ENCODE results near the gene CDKL4.
"Not testable (repeated sequence)": the region's sequence is repeated elsewhere in the genome, so short reads cannot be mapped to it uniquely, and the experiment has no call there.

CDKL4 gene

GRCh38 chr2:39176997-39177396 lies 66.8 kb downstream of the CDKL4 start:
- DNase-seq, result no peak

DNA sequence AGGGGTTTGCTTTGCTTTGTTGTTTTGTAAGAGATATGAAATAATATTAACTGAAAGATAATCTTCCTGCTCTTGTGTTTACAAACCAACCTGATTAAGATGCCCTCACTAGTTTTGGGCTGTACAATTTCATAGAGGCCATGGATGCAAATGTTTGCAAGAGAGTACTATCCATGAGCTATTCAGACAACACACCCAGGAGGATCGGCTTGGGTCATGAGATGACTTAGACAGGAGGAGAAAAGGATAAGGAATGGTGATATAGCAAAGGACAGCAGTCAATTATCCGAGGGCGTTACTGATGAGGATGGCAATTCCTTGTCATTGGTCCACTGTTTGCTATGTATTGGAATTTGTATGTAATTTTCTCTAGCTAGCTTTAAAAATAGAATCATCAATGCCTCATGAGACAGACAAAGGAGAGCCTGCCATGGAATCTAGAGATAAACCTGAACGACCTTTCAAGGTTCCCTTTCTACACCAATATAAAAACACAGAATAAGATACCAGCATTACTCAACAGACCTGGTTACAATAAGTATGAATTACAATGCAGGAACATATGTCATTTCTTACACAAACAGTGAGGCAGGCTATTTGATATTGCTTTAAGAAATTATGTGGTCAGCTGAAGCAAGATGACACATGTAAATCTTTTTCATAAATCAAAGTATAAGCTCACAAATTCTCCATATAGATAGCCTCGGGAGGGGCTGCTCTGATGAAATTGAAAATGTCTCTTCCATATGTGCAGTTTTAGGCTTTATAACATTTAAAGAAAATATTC lies 68.6 kb downstream of the CDKL4 start:
- no peak for DNase-seq

- DNase-seq, result no peak
Measured at GRCh38 chr2:39174022-39174421, 69.7 kb downstream of the CDKL4 start.

GRCh38 chr2:39172047-39172706 lies 71.6 kb downstream of the CDKL4 start:
- DNase-seq, result not testable (repeated sequence)

DNA sequence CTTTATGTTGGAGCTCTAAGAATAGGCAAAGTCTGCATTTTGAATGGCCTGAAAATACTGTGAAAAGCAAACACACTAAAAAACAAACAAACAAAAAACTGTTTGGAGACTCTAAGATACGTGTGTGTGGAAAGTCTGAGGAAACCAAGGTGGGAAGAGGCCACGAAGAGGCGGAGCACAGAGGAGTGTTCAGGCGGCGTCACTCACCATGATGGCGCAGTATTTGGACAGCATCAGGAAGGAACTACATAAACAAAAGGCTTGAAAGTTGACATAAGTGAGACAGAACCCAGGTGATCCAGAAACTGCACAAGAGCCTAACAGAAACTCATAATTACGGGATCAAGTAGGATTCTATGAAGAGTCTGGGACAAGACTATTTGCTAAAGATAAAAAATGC lies 72.1 kb downstream of the CDKL4 start:
- no peak for DNase-seq

DNA sequence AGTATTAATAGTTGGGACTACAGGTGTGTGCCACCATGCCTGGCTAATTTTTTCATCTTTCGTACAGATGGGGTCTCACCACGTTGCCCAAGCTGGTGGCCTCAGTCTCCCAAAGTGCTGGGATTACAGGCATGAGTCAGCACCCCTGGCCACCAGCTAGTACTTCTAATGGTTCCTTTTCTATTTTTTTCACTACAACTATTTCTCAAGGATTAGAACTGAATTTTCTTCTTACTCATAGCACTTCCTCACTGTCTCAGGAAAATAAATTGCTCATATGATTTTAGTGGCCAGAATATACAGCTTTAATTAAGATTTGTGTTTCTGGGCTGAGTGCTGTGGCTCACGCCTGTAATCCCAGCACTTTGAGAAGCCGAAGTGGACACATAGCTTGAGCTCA lies 79.7 kb downstream of the CDKL4 start:
- no peak for DNase-seq

GRCh38 chr2:39160982-39161381 lies 82.8 kb downstream of the CDKL4 start:
- no peak for DNase-seq

- no peak for DNase-seq
Measured at GRCh38 chr2:39159283-39159682, 84.5 kb downstream of the CDKL4 start.

DNA sequence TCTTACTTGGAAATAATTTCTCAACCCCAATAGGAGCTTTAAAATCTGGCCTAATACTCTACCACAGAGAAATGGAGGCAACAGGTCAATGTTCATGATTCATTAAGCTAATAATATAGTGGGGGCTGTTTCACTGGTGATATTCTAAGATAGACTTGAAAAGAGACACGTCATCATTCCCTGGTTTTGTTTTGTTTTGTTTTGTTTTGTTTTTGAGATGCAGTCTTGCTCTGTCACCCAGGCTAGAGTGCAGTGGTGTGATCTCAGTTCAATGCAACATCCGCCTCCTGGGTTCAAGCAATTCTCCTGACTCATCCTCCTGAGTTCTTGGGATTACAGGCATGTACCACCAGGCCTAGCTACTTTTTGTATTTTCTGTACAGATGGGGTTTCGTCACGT lies 85.4 kb downstream of the CDKL4 start:
- DNase-seq, result no peak

DNA sequence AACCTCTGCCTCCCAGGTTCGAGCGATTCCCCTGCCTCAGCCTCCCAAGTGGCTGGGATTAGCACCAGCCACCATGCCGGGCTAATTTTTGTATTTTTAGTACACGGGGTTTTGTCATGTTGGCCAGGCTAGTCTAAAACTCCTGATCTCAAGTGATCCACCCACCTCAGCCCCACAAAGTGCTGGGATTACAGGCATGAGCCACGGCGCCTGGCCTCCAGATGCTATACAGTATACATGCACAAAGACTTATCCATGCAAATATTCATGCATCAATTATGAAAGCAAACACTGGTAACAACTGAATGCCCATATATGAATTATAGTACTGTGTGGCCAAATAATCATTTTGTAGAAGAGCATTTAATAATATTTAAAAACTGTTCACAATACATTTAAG lies 86.9 kb downstream of the CDKL4 start:
- DNase-seq, result no peak

- no peak for DNase-seq
Measured at GRCh38 chr2:39156107-39156506, 87.7 kb downstream of the CDKL4 start.

- not testable (repeated sequence) for DNase-seq
Measured at GRCh38 chr2:39155573-39155972, 88.2 kb downstream of the CDKL4 start.

GRCh38 chr2:39154944-39155343 lies 88.8 kb downstream of the CDKL4 start:
- no peak for DNase-seq

DNA sequence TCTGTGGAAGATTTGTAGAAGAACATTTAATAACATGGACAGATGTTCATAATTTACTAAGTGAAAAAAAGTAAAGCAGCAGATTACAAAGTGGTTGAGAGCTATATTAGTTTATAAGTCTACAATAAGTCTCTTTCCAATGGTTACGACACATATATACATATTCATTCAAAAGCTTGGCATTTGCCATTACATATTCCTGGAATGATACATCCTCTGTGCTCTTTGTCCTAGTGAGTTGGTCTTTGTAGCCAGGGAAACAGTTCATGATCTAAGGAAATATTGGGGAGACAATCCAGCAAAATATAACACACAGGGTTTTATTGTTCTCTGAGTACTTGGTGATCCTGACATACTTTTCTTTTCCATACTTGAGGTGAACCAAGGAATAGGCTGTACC lies 90.5 kb downstream of the CDKL4 start:
- DNase-seq, result no peak

GRCh38 chr2:39152504-39152903 lies 91.3 kb downstream of the CDKL4 start:
- DNase-seq, result no peak

DNA sequence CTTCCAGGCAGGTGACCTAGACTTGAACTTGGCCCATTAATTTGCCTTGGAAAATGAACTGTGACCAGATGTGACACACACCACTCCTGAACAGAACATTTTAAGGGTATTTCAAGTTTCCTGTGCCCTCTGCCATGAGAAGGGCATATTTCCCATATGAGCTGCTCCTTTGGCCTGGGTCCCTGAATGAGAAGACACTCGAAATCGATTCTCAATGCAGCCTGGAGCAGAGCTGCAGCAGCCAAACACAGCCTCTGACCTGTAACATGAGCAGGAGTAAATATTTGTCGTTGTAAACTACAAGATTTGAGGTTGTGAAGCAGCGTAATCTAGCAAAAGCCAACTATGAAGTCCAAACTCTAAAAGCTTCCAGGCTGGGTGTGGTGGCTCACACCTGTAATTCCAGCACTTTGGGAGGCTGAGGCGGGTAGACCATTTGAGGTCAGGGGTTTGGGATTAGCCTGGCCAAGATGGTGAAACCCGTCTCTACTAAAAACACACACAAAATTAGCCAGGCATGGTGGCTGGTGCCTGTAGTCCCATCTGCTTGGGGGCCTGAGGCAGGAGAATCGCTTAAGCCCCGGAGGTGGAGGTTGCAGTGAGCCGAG lies 92.8 kb downstream of the CDKL4 start:
- no peak for DNase-seq

DNA sequence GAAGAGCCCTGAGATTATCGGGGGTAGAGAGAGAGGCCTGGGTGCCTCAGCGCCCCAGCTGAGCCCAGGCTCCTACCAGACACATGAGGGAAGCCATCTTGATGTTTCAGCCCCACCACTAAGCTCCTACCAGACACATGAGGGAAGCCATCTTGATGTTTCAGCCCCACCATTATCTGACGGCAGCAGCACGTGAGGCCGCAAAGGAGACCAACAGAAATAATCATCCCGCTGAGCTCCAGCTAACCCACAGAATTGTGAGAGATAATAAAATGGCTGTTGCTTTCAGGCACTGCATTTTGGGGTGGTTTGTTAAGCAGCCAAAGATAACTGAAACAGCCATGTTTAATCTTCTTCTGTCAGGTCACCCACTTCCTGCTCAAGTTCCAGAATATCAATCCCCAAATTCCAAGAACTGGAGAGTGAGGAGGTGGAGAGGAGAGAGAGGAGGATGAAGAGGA lies 93.6 kb downstream of the CDKL4 start:
- no peak for DNase-seq

GRCh38 chr2:39146630-39147029 lies 97.1 kb downstream of the CDKL4 start:
- no peak for DNase-seq

GRCh38 chr2:39145906-39146421 lies 97.8 kb downstream of the CDKL4 start:
- DNase-seq, result no peak

DNA sequence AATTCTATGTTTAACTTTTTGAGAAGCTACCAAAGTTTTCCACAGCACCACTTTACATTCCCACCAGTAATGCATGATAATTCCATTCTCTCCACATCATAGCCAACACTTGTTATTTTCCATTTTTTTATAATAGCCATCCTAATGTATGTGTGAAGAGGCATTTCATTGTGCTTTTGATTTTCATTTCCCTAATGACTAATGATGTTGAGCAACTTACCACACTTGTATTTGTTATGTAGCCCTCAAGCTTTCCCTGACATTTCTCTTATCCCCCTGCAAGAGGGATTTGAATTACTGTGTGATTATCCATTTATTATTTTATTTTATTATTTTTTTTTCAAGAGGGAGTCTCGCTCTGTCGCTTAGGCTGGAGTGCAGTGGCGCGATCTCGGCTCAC lies 99.4 kb downstream of the CDKL4 start:
- no peak for DNase-seq

DNA sequence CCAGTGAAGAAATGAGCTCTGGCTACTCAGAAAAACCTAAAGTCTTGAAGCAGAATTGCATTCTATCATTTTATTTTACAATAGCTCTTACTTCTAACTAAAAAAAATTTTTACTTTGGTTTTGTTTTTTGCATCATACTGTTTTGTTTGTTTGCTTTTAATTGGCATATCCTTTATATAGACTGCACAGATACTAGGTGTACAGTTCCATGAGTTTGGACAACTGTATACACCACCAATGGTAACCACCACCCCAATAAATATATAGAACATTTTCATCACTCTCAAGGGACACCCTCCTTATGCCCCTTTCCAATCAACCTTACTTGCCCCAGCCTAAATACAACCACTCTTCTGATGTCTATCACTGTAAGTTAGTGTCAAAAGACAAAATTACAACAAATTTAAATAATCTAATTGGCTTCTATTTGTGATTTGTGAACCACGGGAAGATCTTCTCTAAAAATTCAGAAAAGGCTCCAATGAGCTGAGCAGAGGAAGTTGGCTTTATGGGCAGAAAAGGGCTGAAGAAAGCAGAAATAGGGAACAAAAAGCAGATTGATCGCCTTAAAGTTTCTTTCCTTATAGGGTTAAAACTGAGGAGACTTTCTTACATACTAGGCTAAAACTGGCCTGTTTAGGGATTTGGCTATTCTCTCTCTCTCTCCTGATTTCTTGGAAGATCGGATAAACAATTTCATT lies 100.7 kb downstream of the CDKL4 start:
- no peak for DNase-seq

DNA sequence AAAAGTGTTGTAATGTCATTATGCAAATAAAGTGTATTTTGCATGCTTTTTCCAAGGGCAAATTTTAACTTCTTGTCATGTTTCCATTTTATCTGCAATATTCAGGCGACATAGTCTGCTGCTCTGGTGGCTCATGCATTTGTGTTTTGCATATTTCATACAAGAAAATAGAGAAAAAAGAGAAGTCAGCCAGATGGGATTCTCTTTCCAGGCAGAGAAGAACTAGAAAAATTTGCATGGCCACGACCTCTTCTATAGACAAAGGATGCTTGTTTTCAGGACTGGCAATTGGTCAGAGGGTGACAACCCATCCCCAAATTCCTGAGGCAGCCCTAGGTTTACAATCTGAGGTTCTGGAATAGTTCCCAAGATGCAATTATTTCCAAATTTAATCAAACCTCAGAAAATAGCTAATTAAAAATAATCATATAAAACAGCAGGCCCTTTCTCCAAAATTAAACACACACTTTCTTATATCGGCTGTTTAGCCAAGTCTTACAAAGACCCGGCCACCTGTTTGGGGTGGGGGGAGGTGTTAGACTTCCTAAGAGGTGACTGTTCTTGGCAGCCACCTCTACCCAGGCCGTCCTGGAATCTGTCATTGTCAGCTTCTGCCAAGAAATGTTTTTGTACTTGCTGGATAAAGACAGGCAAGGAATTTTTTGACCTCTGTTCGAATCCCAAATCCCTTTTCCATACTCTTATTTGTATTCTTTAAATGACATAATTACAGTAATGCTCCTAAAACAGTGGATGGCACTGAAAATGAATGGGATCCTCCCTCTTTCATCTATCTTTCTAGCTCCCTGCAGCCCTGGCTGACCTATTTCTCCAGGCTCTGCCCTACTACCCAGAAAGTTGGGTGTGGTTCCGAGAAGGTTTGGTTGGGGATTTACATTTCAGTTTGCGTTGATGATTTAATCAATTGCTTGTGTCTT lies 102.2 kb downstream of the CDKL4 start:
- no peak for DNase-seq

Data from activated CD4-positive, CD25-positive, alpha-beta regulatory T cell (primary cell).